ENCODE measurements around the gene SLBP.
"Not testable (repeated sequence)": the region's sequence is repeated elsewhere in the genome, so short reads cannot be mapped to it uniquely, and the experiment has no call there.

Gene SLBP

DNA sequence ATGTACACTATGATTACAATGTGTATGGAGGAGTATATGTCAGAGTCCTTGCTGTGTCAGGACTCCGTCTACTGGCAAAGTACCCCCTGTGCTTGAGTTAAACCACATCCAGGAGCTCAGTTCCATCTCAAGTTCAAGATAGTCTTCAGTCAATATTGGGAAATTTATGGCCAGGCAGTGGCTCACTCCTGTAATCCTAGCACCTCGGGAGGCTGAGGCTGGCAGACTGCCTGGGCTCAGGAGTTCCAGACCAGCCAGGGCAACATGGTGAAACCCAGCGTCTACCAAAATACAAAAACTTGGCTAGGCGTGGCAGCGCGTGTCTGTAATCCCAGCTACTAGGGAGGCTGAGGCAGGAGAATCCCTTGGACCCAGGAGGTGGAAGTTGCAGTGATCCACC, 5.8 kb downstream of the SLBP start:
- H3K4me3 ChIP-seq (ENCODE audit: low read depth, low read length) = no peak overlapping the region
- no peaks in the 10 kb centered on the region for H3K27me3 ChIP-seq (replicated peaks)
- DNase-seq = no peak
- no peak overlapping the region for H3K27ac ChIP-seq
- H3K36me3 ChIP-seq (replicated peaks) = peaks cover 42% of the 10 kb centered on the region
- in situ Hi-C loops (cut with HindIII; ENCODE audit: low pct_ligation_motif_present, low sequenced_read_pairs) = no loop called here
- TF ChIP-seq, protein P1, sequence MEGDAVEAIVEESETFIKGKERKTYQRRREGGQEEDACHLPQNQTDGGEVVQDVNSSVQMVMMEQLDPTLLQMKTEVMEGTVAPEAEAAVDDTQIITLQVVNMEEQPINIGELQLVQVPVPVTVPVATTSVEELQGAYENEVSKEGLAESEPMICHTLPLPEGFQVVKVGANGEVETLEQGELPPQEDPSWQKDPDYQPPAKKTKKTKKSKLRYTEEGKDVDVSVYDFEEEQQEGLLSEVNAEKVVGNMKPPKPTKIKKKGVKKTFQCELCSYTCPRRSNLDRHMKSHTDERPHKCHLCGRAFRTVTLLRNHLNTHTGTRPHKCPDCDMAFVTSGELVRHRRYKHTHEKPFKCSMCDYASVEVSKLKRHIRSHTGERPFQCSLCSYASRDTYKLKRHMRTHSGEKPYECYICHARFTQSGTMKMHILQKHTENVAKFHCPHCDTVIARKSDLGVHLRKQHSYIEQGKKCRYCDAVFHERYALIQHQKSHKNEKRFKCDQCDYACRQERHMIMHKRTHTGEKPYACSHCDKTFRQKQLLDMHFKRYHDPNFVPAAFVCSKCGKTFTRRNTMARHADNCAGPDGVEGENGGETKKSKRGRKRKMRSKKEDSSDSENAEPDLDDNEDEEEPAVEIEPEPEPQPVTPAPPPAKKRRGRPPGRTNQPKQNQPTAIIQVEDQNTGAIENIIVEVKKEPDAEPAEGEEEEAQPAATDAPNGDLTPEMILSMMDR (IDR thresholded peaks at IDR 0.05; ENCODE audit: low read depth, low read length, missing control alignments) = no peak

DNA sequence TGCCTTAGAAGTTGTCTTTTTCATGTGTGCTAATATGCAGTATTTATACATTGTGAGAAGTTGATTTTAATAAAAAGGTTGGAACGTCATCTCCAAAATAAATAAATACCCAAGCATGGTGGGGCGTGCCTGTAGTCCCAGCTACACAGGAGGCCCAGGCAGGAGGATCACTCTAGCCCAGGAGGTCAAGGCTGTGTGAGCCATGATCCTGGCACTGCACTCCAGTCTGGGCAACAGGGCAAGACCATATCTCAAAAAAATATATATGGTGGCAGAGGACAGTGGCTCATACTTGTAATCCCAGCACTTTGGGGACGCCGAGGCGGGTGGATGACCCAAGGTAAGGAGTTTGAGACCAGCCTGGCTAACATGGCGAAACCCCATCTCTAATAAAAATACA, 6.4 kb downstream of the SLBP start:
- TF ChIP-seq, protein P1 (IDR thresholded peaks at IDR 0.05; ENCODE audit: low read depth, low read length, missing control alignments) = no peak
- peaks cover 47% of the 10 kb centered on the region for H3K36me3 ChIP-seq (replicated peaks)
- no peak overlapping the region for H3K4me3 ChIP-seq (ENCODE audit: low read depth, low read length)
- H3K27me3 ChIP-seq (replicated peaks) = no peaks in the 10 kb centered on the region
- H3K27ac ChIP-seq = no peak overlapping the region
- no peak for DNase-seq
- in situ Hi-C loops (cut with HindIII; ENCODE audit: low pct_ligation_motif_present, low sequenced_read_pairs) = no loop called here

DNA sequence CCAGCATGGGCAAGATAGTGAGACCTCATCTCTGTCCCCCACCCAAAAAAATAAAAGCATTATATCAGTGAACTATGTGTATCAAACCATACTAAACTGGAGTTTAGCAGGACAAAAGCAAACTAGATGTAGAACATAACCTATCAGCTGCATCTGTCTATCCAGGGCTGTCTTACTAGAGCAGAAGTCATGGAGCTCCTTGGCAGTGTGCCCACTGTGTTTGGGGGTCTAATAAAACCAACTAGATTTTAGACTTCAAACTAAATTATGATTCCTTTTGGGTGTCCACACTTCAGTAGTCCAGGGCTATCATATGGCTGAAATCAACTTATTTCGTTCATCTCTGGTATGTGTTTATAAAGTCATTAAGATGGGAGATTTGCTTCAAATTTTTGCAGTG, 8.3 kb downstream of the SLBP start:
- Histone ChIP-seq H3K4me3 (ENCODE audit: low read depth, low read length) (no peak overlapping the region), H3K27me3 (replicated peaks) (no peaks in the 10 kb centered on the region), H3K27ac (no peak overlapping the region), H3K36me3 (replicated peaks) (peaks cover 55% of the 10 kb centered on the region)
- TF ChIP-seq, protein P1 (IDR thresholded peaks at IDR 0.05; ENCODE audit: low read depth, low read length, missing control alignments) = no peak
- in situ Hi-C loops (cut with HindIII; ENCODE audit: low pct_ligation_motif_present, low sequenced_read_pairs) = no loop called here
- DNase-seq = no peak

DNA sequence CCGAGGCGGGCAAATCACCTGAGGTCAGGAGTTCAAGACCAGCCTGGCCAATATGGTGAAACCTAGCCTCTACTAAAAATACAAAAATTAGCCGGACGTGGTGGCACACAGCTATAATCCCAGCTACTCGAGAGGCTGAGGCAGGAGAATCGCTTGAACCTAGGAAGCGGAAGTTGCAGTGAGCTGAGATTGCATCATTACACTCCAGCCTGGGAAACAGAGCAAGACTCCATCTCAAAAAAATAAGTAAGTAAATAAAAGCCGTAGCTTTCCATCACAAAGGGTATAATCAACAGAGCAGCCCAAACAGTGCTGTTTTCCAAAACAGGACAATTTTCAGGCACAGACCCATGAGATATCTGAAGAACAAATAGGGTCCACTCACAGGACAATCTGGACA, 10.4 kb downstream of the SLBP start:
- DNase-seq; H3K4me3 ChIP-seq (ENCODE audit: low read depth, low read length); in situ Hi-C loops (cut with HindIII; ENCODE audit: low pct_ligation_motif_present, low sequenced_read_pairs); H3K27me3 ChIP-seq (replicated peaks); H3K27ac ChIP-seq: not testable (repeated sequence)
- peaks cover 66% of the 10 kb centered on the region for H3K36me3 ChIP-seq (replicated peaks)

DNA sequence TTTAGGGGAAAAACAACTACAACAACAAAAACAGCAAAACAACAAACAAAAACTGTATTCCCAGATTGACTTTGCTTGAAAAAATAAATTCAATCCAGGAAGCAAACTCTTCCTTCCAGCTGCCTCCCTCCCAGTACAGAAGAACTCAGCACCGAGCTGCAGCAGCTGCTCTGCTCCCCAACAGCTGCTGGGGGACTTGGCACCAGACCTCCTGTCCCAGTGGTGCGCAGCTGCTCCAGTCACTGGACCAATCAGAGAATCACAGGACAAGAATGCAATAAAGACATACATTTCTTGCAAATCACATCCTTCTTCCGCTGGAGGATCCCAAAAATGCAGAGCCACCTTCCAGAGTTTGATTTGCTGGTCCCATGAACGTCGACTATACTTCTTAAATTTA, 16.2 kb downstream of the SLBP start:
- TF ChIP-seq, protein P1 (IDR thresholded peaks at IDR 0.05; ENCODE audit: low read depth, low read length, missing control alignments) = no peak
- in situ Hi-C loops (cut with HindIII; ENCODE audit: low pct_ligation_motif_present, low sequenced_read_pairs) = no loop called here
- Histone ChIP-seq H3K27me3 (replicated peaks) (no peaks in the 10 kb centered on the region), H3K27ac (no peak overlapping the region), H3K36me3 (replicated peaks) (peaks cover 74% of the 10 kb centered on the region), H3K4me3 (ENCODE audit: low read depth, low read length) (no peak overlapping the region)
- DNase-seq = no peak

DNA sequence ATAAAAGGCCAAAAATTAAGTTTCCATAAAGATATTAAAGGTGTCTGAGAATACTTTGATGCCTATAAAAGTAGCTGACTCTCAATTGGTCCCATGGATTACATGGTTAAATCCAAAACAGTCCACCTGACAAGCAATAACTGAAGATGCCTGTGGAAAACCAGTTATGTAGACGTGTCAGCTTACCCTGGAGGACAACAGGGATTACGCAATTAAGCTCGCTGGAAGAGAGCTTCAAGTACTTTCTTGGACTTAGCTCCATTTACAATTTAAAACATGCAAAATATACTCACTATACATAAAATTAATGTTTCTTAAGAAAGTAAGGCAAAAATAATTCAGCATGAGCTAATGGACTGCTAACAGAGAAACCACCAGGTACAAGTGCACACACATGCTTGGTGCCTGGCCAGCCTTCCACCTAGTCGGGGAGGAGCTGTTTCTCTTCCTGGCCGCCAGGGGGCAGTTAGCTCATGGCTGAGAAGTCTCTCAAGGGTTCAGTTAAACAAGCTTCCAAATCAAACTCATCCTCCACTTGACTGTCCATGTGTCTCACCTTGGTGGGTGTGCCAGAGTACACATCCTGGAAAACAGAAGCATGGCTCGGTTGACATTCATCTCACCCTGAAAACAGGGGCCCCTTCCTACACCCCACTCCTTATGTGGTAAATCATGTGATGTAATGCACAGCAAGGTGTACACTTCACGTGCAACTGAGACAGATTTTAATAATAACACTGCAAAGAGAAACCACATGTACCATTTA, 18.8 kb downstream of the SLBP start:
- TF ChIP-seq, protein P1 (IDR thresholded peaks at IDR 0.05; ENCODE audit: low read depth, low read length, missing control alignments) = peak; percentile 98
- peak; percentile 38 for DNase-seq
- peaks cover 59% of the 10 kb centered on the region for H3K36me3 ChIP-seq (replicated peaks)
- no peak overlapping the region for H3K27ac ChIP-seq
- in situ Hi-C loops (cut with HindIII; ENCODE audit: low pct_ligation_motif_present, low sequenced_read_pairs) = no loop called here
- H3K4me3 ChIP-seq (ENCODE audit: low read depth, low read length) = no peak overlapping the region
- H3K27me3 ChIP-seq (replicated peaks) = no peaks in the 10 kb centered on the region
